NOMO-1 (cell line): Measurements from ENCODE around the gene GPR25.

Source experiments
- DNase-seq, 2 experiments: peaks; one replicate each; lab custom pipeline; 2025; ENCODE audit not compliant: unreplicated experiment in 2 of 2; lab: John Stamatoyannopoulos, UW

Gene GPR25

DNA sequence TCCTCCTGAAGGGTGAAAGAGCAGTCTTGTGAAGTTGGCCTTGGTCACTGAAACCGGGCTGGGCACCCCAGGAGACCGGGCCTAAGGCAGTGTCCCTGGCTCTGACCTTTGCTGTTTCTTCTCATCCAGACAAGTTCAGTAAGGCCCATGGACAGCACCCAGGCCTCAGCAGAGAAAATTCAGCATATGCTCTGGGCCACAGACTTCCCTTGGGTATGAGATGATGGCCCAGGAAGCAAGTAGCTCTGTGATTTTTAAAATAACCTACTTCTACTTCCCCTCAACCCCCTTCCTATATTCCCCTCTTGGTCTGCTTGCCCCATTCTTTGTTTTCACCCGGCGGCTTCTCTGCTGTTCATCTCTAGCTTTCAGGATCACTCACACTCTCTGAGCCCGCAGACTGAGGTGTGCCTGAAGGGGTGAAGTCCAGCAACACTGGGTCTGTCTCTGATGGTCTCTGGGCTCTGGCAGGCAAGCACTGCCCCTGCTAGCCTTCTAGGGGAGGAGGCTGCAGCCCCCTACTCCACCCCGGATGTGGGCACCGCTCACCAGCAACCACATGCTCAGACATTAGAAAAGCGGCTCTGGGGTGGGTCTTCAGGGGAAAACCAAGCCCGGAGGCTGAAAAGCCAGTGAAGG, 2.9 kb upstream of the GPR25 start:
- DNase-seq: no peak

DNA sequence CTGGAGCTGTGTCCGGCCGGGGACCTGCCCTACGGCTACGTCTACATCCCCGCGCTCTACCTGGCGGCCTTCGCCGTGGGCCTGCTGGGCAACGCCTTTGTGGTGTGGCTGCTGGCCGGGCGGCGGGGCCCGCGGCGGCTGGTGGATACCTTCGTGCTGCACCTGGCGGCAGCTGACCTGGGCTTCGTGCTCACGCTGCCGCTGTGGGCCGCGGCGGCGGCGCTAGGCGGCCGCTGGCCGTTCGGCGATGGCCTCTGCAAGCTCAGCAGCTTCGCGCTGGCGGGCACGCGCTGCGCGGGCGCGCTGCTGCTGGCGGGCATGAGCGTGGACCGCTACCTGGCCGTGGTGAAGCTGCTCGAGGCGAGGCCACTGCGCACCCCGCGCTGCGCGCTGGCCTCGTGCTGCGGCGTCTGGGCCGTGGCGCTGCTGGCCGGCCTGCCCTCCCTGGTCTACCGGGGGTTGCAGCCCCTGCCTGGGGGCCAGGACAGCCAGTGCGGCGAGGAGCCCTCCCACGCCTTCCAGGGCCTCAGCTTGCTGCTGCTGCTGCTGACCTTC, 412 bp downstream of the GPR25 start:
- no peak for DNase-seq

DNA sequence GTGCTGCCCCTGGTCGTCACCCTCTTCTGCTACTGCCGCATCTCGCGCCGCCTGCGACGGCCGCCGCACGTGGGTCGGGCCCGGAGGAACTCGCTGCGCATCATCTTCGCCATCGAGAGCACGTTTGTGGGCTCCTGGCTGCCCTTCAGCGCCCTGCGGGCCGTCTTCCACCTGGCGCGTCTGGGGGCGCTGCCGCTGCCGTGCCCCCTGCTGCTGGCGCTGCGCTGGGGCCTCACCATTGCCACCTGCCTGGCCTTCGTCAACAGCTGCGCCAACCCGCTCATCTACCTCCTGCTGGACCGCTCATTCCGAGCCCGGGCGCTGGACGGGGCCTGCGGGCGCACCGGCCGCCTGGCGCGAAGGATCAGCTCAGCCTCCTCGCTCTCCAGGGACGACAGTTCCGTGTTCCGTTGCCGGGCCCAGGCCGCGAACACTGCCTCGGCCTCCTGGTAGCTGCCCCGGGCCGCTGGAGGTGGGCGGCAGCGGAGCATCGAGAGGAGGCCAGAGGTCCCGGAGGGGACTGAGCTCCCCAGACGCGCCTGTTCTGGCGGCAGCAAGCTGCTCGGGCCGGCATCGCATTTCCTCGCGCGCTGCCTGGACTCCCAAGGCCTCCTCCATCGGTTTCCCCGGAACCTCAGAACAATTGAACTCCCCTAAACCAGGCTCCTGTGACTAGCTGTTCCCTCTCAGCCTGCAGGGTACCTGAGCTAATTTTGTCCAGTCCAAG, 1.1 kb downstream of the GPR25 start:
- no peak for DNase-seq

DNA sequence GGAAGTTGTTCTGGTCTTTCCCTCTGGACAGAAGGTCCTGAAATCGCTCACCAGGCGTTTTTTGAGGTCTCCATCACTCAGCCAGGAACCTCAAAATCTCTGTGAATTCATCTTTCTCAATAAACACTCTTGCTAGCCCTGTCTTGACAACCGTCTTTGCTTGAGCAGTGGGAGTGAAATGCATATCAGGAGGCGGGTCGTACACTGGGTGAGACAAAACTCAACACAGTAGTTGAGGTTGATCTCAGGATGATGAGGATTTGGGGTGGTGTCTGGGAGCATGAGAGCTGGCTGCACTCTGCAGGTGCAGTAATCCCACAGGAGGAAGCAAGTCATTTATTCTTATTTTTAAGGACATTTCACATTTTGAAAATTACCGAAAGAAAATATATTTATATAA, 1.9 kb downstream of the GPR25 start:
- no peak for DNase-seq

DNA sequence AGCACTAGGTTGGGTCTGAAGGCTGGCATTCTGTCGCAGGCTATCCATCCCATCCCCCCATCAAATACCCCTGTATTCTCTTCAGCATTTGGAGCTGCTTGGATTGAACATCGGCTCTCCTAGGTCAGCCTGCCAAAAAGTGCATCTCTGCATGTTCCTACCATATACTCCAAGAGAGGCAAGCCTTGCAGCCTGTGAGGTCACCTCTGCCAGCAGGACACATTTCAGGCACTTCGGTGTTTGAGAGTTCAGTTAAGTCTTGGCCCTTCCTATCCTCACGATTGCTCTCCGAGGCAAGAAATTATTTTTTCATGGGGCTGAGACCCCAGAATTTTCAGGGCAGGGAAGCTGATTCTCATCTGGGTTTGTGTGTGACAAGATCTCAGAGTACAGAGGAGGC, 2.6 kb downstream of the GPR25 start:
- DNase-seq: no peak

DNA sequence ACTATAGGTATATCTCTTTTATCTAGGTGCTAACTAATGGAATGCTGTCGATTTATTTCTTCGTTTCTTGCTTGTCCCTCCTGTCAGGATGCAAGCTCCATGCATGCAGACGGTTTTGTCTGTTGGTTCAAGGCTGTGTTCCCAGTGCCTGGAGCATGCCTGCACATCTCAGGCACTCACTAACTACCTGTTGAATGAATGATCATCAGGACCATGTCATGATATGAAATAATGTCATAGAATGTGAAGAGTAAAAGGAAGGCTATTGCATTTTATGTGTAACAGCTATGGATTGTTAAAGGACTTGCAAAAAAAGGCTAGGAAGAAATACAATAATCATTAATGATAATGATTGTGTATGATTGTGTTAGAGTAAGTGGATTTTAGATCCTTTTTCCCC, 4.2 kb downstream of the GPR25 start:
- DNase-seq: no peak

DNA sequence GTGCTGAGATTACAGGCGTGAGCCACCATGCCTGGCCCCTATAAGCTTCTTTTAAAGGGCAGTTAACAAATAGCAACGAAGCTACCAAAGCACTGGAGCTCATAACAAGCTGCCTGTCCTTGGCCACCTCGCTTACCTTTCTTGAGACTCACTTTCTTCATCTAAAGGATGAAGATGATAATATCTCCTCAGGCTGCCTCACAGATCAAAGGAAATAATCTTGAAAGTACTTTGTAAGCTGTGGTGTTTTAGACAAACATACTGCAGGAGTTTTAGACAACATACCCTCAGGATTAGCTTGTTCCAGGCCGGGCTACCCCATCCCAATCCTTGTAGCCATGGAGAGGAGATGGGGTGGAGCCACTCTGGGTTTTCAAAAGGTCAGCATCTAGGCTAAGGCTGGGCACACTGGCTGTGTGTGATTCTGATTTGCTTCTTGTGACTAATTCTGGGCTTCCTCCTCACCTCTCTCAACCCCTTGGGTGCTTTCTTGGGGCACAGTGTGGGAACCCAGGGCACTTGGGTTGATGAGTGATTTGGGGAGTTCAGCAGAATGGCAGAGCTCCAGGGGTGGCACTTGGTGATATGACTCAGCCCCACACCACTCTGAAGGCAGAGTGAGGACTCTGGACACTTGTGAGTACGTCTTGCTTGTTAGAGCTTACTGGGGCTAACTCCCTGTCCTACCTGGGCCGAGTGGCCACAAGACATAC, 5.2 kb downstream of the GPR25 start:
- DNase-seq: no peak

DNA sequence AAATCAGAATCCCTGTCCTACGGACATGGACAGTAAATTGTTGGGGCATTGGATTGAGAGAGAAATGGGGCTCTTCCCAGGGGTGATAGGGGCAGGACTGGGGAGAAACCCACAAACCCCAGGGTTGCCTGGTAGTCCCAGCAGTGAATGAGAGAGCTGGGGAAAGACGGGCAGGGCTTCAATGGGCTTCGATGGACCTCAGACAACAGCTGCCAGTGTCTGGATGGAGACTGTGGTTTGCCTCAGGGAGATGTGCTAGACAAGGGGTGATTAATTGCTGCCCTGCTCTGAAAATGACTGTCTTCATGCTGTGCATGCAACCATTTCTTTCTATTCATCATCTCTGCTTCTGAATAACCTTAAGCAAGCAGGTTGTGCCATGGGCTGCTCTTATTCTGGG, 7.4 kb downstream of the GPR25 start:
- peak; percentile 15 to 45 for DNase-seq

DNA sequence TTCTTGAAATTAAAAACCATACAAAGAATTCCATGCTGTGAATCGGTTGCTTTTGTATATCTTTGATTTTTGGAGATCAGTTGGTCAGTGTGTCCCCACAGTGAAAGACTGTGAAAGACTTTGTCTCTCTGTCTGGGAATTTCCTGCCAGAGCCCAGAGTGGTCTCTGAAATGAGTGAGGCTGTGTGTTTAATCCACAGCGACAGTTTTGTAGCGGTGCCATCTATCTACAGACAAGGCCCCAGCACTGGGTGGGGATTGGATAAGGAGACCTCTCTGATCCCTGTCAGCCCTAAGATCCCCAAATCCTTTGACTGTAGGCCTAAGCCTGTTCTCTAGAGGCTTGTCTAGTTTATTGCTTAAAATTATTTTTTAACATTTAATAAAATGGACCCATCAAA, 10.3 kb downstream of the GPR25 start:
- DNase-seq: no peak

DNA sequence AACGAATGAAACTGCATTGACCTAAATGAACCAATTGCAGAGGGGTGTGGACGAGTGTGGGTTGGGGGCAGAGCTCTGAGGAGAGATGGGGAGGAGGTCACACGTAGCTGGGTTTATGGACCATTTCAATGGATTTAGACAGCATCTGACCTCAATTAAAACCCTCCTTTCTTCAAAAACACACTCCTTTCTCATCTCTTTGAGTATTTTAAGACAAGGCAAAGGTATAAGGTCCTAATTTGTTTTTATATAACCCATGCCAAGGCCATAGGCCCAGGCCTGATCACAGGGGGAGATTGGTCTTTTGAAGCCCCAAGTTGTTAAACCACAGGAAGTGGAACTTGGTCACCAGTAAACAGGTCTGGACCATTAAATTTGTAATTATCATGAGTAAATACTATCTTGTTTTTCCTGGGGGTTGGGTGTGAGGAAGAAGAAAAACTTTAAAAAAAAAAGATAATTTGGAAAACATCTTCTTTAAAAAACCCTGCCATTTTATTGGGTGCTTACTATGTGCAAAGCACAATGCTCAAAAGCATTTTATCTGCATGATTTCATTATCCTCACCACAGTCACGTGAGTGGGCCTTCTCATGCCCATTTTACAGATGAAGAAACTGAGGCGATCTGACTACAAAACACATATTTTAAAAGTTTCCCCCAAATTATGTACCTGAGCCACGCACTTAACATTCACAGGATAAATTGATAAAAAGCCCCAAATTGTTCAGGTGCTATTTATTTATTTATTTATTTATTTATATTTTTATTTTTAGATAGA, 13.0 kb downstream of the GPR25 start:
- DNase-seq: peak in 1 of 2 experiments; percentile 6

DNA sequence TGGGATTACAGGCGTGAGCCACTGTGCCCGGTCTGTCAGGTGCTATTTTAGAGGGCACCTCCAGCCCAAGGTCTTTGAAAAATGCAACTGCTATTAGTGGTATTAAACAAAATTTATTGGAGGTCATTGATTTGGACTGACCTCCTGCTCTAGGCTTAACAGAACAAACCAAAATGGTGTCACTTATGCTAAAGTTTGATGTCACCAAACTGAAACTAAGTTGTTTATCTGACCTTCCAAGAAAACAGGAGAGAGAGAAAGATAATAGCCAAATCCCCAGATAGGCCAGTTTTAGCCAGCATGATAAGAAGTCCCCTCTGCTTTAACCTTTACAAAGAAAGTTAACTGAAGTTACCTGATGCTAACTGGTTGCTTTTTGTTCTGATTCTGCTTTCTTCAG, 13.8 kb downstream of the GPR25 start:
- no peak for DNase-seq

DNA sequence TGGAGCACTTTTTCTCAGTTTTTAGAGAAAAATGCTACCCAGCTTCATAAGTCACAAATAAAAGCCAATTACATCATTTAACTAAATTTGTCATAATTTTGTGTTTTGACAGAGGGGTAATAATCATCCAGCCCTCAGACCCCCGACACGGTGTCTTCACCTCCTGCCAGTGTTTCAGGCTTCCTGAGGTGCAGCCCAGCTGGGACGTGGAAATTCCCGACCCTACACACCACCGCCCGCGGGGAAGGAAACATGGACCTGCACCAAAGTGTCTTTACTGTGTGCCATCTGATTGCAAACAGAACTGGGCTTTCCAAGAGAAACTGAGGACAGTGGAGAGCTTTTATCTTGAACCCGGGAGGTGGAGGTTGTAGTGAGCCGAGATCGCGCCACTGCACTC, 14.3 kb downstream of the GPR25 start:
- DNase-seq: no peak

DNA sequence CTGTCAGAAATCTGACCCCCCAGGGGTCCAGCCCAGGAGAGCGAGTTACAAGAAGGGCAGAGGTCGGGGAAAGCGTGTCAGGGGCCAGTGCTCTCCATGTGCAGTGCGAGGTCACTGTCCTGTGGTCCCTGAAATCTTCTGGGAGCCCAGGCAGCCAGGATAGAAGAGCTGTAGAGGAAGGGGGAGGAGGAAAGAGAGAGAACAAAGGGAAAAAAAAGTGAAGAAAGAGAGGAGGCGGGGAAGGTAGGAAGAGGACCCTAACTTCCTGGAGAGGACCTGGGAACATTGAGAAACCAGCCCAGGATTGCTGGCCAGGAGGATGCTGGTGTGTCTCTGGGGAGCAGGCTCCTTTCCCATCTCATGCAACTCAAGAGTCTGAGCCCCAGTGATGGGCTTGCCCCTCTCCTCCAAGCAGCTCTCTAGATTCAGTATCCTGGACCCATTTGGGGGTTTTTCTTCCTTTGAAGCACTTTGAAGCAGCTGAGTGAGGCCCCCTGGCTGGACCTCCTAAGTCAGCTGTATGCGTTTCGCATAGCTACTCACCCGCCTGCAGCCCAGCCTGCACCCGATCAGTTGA, 15.1 kb downstream of the GPR25 start:
- no peak for DNase-seq

DNA sequence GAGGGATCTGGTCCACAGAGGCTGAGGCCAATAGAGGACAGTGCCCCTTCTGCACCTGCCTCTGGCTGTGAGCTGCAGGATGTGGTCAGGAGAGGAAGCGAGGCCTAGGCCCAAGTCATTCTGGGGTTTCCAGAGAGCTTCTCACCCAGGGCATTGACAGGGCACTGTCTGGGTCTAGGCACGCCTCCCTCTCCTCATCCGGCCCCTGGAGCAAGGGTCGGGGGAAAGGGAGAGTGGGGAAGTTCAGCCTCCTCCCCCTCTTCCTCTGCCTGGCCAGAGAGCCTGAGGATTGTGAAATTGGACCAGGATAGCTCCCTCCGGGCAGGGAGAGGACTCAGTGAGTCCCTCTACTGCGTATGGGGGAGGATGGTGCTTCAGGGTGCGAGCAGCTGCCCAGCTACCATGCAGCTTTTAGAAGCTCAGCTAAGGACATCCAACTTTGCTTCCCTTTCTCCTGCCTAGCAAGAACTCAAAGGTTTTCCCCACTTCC, 15.6 kb downstream of the GPR25 start:
- peak; percentile 85 to 88 for DNase-seq

DNA sequence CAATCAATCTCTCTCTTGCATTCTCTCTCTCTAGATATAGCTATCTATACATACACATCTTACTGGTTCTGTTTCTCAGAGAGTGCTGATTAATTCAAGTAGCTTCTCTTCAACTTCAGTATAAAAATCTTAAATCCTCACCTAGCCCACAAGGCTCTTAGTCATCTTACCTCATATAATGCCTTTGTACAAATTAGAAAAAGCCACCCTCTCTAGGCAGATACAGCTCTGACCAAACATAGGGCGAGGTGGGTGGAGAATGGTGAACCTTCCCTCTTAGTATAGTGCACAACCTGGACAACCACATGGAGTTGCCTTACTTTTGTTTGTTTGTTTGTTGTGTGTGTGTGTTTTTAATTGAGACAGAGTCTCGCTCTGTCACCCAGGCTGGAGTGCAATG, 16.8 kb downstream of the GPR25 start:
- DNase-seq: peak in 1 of 2 experiments; percentile 24

DNA sequence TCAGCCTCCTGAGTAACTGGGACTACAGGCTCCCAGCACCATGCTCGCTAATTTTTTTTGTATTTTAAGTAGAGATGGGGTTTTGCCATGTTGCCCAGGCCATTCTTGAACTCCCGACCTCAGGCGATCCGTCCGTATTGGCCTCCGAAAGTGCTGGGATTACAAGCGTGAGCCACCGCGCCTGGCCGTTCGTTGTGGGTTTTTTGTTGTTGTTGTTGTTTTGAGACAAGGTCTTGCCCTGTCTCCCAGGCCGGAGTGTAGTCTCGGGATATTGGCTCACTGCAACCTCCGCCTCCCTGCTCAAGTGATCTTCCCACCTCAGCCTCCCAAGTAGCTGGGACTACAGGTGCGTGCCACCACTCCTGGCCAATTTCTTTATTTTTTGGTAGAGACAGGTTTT, 17.2 kb downstream of the GPR25 start:
- no peak for DNase-seq

DNA sequence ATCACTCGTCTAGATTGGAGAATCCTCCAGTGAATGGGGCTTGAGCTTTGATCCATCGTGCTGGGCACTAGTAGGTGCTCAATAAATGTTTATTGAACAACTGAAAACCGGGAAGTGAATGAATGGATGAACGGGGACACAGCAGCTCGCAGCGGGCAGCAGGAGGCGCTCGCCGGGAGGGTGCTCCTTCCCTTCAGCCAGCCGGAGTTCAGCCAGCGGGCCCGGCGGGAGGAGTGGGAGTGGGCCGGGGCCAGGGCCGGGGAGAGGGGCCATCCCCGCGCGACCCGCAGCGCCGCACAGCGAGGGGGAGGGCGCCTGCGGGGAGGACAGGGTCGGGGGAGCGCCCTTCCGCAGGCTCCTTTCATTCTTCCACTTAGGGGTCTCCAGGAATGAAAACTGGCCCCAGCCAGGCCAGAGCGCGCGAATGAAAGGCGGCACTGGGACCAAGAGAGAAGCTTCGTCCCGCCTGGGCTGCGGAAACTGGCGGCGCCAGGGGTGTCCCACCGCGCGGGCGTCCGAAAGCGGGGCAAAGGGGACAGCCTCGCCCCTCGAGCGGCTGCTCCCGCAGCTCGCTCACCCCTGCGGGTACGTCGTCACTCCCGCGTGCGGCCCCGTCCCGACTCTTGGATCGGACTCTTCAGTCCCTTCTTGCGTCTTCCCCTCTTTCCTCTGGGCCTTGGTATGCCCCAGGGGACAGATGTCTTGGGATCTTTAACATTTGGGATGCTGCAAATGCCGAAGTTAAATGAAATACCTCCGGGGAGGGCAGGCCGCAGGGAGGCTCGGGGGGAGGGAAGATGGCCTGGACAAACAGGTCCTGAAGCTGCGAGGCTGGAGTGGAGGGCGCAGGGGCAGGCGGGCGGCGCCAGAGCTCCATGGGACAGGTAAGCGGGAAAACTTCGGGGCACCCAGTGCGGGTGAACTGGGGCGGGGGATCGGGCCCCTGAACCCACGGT, 18.3 kb downstream of the GPR25 start:
- peak; percentile 58 to 63 for DNase-seq

DNA sequence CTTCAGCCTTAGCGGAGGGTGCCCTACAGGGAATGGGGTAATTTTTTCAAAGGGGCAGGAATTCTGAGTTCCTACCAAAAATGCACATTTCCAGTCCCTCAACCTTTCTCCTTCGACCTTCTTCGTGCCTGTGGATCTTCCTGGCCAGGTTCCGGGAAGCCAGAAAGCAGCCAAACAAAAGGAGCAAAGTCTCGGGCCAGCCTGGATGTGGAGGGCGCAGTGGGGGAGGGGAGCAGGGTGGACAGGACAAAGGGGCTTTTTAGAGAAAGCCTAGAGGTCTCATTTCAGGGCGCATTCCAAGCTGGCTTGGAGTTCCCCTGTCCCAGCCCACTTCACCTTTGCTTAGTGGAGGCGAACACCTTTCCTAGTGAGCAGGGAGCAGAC, 19.0 kb downstream of the GPR25 start:
- no peak for DNase-seq

DNA sequence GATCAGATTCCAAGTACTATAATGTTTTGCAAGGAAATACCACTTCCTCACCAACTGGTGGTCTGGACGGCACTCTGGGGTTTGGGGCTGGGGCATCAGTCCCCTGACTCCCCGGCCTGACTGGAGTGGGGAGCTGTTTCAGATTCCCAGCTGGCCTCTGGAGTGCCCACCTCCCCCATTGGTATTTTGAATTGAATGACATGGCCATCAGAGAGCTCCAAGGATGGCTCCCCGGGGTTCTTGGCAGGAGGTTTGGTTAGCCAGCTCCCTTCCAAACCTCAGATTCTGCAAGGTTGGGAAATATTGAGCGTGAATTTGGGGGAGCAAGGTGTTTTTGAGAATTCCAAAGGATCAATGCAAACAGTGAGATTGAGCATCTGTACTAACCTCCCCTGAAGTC, 19.8 kb downstream of the GPR25 start:
- DNase-seq: no peak
